HCT116 (cell line): ENCODE measurements around the gene GYS2.

Source experiments
- EGR1 ChIP-seq: IDR thresholded peaks from 2 replicates; pipeline ENCODE4 v1.6.1; 2012; ENCODE audit warnings: low read depth
- EZH2 ChIP-seq: fragments of 200-600 bp; sonication (generic); IDR thresholded peaks from 2 replicates; pipeline ENCODE4 v1.6.1; 2017; ENCODE audit warnings: antibody characterized with exemption, mixed run types
- EZH2phosphoT487 ChIP-seq: fragments of 200-600 bp; IDR thresholded peaks from 2 replicates; pipeline ENCODE4 v1.6.1; 2018; ENCODE audit warnings: antibody characterized with exemption, borderline replicate concordance
- JUND ChIP-seq: IDR thresholded peaks from 2 replicates; pipeline ENCODE4 v1.6.1; 2012
- POLR2A ChIP-seq: IDR thresholded peaks from 2 replicates; pipeline ENCODE4 v1.7.0; 2011; ENCODE audit warnings: borderline replicate concordance; ENCODE audit not compliant: insufficient read depth, insufficient read length; ENCODE audit errors: extremely low read depth
- POLR2AphosphoS5 ChIP-seq: IDR thresholded peaks from 2 replicates; pipeline ENCODE4 v1.6.1; 2011; ENCODE audit warnings: mild to moderate bottlenecking, low read depth, low read length, moderate library complexity
- RAD21 ChIP-seq: IDR thresholded peaks from 2 replicates; pipeline ENCODE4 v1.6.1; 2012; ENCODE audit warnings: low read depth, mild to moderate bottlenecking
- TCF7L2 ChIP-seq: IDR thresholded peaks from 2 replicates; pipeline ENCODE4 v1.7.0; 2011; ENCODE audit warnings: borderline replicate concordance, inconsistent platforms; ENCODE audit not compliant: insufficient read depth, insufficient read length; ENCODE audit errors: extremely low read depth
- TF ChIP-seq, protein P1 (sequence below): IDR thresholded peaks from 2 replicates; pipeline ENCODE4 v1.6.1; 2012
- TF ChIP-seq, protein P2 (sequence below), 3 experiments: fragments of 200-600 bp in 1 of 3; sonication (generic) in 1 of 3; IDR thresholded peaks in 2 of 3; conservative IDR thresholded peaks in 1 of 3; 2 replicates each; pipeline ENCODE4 v1.5.1; 2012 to 2017; ENCODE audit warnings: low read depth in 2 of 3, low read length in 2 of 3, antibody characterized with exemption in 1 of 3, borderline replicate concordance in 1 of 3, control low read depth in 1 of 3, mild to moderate bottlenecking in 1 of 3, mixed read lengths in 1 of 3, mixed run types in 1 of 3, moderate library complexity in 1 of 3; ENCODE audit not compliant: insufficient read depth in 1 of 3
- TF ChIP-seq, protein P3 (sequence below): IDR thresholded peaks from 2 replicates; pipeline ENCODE4 v1.6.1; 2012; ENCODE audit warnings: low read depth

DNA sequence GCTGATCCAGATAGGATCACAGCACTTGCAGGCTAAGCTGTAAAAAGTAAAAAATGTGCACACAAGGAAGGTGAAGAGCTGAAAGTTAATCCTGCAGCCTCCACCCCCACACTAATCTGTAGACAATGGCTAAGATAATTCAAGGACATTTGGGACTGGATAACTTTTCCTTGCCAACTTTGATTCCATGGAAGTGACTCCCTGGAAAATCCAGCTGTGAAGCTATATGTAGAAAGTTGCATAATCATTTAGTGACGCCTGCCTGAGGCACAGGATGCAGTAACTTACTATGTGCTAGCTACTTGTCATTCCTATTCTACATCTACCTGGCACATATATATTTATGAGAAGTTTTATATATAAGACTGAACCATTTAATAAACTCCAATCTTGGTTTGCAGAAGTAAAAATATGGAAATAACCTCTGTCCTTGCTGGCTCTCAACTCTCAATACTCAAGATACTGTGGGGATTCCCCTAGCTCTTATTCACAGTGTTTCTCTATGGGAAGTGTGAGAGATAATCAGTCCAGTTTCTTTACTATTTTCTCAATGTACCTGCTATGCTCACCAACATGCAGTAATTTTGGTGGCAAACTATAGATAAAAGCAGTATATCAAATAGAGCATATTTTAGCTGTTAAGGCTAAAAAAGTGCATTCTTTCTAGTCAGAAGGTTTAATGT is 38.2 kb upstream of the GYS2 start:
- TF ChIP-seq TCF7L2 (no peak), JUND (no peak), POLR2A (no peak), EZH2 (no peak), RAD21 (no peak), EGR1 (no peak), POLR2AphosphoS5 (no peak), EZH2phosphoT487 (no peak)
- TF ChIP-seq, protein P1, sequence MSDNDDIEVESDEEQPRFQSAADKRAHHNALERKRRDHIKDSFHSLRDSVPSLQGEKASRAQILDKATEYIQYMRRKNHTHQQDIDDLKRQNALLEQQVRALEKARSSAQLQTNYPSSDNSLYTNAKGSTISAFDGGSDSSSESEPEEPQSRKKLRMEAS: no peak
- TF ChIP-seq, protein P2, sequence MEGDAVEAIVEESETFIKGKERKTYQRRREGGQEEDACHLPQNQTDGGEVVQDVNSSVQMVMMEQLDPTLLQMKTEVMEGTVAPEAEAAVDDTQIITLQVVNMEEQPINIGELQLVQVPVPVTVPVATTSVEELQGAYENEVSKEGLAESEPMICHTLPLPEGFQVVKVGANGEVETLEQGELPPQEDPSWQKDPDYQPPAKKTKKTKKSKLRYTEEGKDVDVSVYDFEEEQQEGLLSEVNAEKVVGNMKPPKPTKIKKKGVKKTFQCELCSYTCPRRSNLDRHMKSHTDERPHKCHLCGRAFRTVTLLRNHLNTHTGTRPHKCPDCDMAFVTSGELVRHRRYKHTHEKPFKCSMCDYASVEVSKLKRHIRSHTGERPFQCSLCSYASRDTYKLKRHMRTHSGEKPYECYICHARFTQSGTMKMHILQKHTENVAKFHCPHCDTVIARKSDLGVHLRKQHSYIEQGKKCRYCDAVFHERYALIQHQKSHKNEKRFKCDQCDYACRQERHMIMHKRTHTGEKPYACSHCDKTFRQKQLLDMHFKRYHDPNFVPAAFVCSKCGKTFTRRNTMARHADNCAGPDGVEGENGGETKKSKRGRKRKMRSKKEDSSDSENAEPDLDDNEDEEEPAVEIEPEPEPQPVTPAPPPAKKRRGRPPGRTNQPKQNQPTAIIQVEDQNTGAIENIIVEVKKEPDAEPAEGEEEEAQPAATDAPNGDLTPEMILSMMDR (IDR thresholded peaks at IDR 0.05 in 2 of 3, conservative IDR thresholded peaks at IDR 0.05 in 1 of 3; ENCODE audit: borderline replicate concordance in 1 of 3, insufficient read depth in 1 of 3, low read depth in 2 of 3, low read length in 2 of 3): no peak
- TF ChIP-seq, protein P3, sequence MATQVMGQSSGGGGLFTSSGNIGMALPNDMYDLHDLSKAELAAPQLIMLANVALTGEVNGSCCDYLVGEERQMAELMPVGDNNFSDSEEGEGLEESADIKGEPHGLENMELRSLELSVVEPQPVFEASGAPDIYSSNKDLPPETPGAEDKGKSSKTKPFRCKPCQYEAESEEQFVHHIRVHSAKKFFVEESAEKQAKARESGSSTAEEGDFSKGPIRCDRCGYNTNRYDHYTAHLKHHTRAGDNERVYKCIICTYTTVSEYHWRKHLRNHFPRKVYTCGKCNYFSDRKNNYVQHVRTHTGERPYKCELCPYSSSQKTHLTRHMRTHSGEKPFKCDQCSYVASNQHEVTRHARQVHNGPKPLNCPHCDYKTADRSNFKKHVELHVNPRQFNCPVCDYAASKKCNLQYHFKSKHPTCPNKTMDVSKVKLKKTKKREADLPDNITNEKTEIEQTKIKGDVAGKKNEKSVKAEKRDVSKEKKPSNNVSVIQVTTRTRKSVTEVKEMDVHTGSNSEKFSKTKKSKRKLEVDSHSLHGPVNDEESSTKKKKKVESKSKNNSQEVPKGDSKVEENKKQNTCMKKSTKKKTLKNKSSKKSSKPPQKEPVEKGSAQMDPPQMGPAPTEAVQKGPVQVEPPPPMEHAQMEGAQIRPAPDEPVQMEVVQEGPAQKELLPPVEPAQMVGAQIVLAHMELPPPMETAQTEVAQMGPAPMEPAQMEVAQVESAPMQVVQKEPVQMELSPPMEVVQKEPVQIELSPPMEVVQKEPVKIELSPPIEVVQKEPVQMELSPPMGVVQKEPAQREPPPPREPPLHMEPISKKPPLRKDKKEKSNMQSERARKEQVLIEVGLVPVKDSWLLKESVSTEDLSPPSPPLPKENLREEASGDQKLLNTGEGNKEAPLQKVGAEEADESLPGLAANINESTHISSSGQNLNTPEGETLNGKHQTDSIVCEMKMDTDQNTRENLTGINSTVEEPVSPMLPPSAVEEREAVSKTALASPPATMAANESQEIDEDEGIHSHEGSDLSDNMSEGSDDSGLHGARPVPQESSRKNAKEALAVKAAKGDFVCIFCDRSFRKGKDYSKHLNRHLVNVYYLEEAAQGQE: no peak
